ENCODE results near the gene AKAP13. TPM values are rescaled to one million over a fixed set of nuclear protein-coding genes. Genes with fewer than 3 reads are reported as not detected.

AKAP13 gene
- total RNA-seq, 4 donors from 2014 or later: 131 to 265 (median 224) TPM

DNA sequence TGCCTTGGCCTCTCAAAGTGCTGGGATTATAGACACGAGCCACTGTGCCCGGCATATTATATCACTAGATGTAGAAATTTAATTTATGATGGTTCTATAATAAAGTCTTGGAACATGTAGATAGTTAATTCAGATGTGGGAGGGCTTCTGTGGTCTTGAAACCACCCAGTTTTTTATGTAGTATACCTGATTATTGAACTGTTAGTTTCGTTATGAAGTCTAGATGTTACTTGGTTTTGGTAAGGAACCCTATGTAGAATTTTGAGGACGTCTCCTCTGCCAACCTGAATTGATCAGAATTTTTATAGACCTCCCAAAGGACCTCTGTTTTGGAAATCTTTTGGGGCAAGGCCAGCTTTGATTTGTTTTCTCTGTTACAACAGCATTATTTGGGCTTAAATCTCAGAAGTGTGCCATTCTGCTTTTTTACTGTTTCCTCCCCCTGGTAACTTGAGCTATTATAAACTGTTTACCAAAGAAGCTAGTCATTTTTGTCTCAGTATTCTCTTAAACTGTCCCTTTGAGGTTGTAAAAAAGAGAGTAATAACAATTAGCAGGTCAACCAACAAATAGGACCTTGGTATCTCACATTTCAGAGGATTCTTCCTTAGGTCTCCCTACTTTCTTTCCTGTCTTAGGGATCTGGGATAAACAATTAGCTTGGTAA, 20.8 kb downstream of the AKAP13 start:
- TF ChIP-seq, protein P1, sequence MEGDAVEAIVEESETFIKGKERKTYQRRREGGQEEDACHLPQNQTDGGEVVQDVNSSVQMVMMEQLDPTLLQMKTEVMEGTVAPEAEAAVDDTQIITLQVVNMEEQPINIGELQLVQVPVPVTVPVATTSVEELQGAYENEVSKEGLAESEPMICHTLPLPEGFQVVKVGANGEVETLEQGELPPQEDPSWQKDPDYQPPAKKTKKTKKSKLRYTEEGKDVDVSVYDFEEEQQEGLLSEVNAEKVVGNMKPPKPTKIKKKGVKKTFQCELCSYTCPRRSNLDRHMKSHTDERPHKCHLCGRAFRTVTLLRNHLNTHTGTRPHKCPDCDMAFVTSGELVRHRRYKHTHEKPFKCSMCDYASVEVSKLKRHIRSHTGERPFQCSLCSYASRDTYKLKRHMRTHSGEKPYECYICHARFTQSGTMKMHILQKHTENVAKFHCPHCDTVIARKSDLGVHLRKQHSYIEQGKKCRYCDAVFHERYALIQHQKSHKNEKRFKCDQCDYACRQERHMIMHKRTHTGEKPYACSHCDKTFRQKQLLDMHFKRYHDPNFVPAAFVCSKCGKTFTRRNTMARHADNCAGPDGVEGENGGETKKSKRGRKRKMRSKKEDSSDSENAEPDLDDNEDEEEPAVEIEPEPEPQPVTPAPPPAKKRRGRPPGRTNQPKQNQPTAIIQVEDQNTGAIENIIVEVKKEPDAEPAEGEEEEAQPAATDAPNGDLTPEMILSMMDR (IDR thresholded peaks at IDR 0.05; ENCODE audit: low read depth): no peak

DNA sequence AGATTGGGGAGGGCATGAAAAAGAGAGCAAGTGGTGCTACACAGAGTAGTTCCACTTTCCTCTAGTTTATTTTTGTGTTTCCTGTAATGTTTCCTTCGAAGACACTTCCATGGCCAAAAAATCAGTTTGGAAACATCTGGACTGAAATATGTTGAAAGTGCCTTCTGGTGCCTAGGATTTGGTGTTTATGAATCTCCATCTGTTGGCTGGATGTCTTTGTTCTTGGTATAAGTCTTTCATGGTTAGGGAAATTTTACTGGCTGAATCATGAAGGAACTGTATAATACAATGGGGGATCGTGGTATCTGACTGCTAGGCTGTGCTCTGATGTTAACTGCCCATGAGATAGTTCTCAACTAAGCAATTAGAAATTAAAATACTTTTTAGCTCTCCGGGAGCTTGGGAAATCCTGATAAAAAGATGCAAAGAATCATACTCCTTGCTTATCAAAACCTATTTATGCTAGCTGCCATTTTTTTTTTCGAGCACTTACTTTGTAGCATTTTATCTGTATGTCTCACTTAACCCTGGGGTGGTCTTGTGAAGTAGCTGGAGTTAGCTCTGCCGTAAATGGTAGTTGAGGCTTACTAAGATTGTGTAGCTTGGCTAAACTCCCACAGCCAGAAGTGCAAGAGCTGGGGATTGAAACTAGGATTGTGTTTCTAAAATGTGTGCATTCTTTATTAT, 21.9 kb downstream of the AKAP13 start:
- TF ChIP-seq, protein P1 (IDR thresholded peaks at IDR 0.05; ENCODE audit: low read depth): no peak

DNA sequence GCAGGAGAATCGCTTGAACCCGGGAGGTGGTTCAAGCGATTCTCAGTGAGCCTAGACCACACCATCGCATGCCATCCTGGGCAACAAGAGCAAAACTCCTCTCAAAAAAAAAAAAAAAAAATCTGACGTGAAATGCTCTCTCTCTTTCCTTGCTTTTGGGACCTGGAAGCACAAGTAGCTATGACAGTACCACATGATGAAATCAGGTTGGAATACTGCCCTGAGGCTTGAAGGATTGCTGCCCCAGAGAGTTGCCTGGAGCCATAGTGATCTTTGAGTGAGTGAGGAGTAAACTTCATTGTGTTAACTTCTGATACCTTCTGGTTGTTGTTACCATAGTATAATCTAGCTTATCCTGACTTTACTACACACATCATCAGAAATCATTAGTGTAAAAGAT, 23.3 kb downstream of the AKAP13 start:
- TF ChIP-seq, protein P1 (IDR thresholded peaks at IDR 0.05; ENCODE audit: low read depth): no peak

GRCh38 chr15:85404176-85404917, 23.9 kb downstream of the AKAP13 start:
- TF ChIP-seq, protein P1 (IDR thresholded peaks at IDR 0.05; ENCODE audit: low read depth): no peak

DNA sequence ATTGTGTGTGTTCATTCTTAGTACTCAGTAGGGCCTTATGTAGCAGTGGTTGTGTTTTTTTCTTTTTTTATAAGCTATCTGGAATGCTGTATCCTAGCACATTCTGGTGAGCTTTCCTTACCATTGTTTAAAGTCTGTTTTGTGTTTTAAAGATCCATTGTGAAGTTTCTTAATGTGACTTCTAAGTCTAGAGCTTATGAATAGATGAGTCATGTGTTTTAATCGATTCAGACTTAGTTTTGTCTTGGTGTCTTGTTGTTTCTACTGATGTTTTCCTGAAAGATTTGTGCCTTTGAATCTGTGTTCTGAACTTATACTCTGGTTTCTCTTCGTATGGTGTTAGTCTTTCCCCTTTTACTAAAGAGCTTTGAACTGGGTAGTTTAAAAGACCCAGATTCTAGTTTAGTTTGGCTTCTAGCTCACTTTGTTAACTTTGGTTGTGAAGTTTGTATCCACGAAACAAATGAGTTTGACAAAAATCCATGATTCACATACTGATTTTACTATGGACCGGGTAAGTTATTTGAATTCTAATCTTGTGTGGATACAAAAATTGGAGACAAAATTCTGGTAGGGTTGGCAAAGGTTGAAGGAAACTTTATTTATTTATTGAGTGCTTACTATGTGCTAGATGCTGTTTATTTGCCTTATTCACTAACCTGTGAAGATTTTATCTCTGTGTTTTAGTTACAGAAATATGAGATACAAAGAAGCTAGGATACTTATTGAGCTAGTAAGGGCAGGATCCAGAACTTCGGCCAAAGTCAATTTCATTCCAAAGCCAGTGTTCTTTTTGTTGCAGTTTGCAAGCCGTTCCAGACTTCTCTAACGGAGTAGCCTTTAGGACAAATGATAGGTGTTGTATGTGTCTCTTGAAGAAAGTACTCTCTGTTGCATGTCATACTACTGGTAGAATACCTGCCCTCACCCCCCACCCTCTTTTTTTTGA, 24.8 kb downstream of the AKAP13 start:
- TF ChIP-seq, protein P1 (IDR thresholded peaks at IDR 0.05; ENCODE audit: low read depth): no peak

GRCh38 chr15:85406916-85407315, 26.5 kb downstream of the AKAP13 start:
- TF ChIP-seq, protein P1 (IDR thresholded peaks at IDR 0.05; ENCODE audit: low read depth): no peak
